C1 segment of cervical spinal cord (tissue), 14 donors: ENCODE data around the gene NCF4.

Experiments
- DNase-seq, 14 donors: peaks; one replicate each; lab custom pipeline; 2025; lab: John Stamatoyannopoulos, UW

The NCF4 gene

GRCh38 chr22:36838119-36839030, 22.4 kb upstream of the NCF4 start:
- DNase-seq = no peak

- DNase-seq = no peak
Measured at GRCh38 chr22:36839356-36840073, 21.3 kb upstream of the NCF4 start.

- DNase-seq = no peak
Measured at GRCh38 chr22:36840106-36840505, 20.7 kb upstream of the NCF4 start.

- no peak for DNase-seq
Measured at GRCh38 chr22:36846271-36846670, 14.5 kb upstream of the NCF4 start.

GRCh38 chr22:36846949-36847348, 13.9 kb upstream of the NCF4 start:
- no peak for DNase-seq

- DNase-seq = no peak
Measured at GRCh38 chr22:36850056-36850455, 10.8 kb upstream of the NCF4 start.

- no peak for DNase-seq
Measured at GRCh38 chr22:36850682-36851081, 10.1 kb upstream of the NCF4 start.

- no peak for DNase-seq
Measured at GRCh38 chr22:36852056-36852973, 8.5 kb upstream of the NCF4 start.

- peak in 7 of 14 donors; percentile 6 to 46 (median 16) for DNase-seq
Measured at GRCh38 chr22:36853407-36854099, 7.3 kb upstream of the NCF4 start.

GRCh38 chr22:36855478-36855877, 5.3 kb upstream of the NCF4 start:
- no peak for DNase-seq

GRCh38 chr22:36856121-36856791, 4.5 kb upstream of the NCF4 start:
- DNase-seq = peak; percentile 7 to 91 (median 78)

GRCh38 chr22:36856792-36857135, 4.0 kb upstream of the NCF4 start:
- no peak for DNase-seq

GRCh38 chr22:36858156-36858555, 2.6 kb upstream of the NCF4 start:
- no peak for DNase-seq

GRCh38 chr22:36858966-36859365, 1.8 kb upstream of the NCF4 start:
- DNase-seq = no peak

GRCh38 chr22:36860017-36860416, 789 bp upstream of the NCF4 start:
- DNase-seq = no peak

GRCh38 chr22:36860438-36860820, 377 bp upstream of the NCF4 start:
- no peak for DNase-seq

GRCh38 chr22:36862251-36863242, 1.7 kb downstream of the NCF4 start:
- DNase-seq = peak in 9 of 14 donors; percentile 1 to 49 (median 11)

GRCh38 chr22:36863281-36863680, 2.5 kb downstream of the NCF4 start:
- no peak for DNase-seq

GRCh38 chr22:36863979-36864378, 3.2 kb downstream of the NCF4 start:
- no peak for DNase-seq
